ENCODE data around the gene BBOF1. TPM values are rescaled to one million over a fixed set of nuclear protein-coding genes. Genes with fewer than 3 reads are reported as not detected.
A peak's percentile ranks its signal among the peaks of the same experiment; 100 is the strongest.

BBOF1 gene
- total and polyA plus RNA-seq, 2 donors from 2014 or later, result 7.6 to 14.6 TPM

- Histone ChIP-seq H3K9ac (ENCODE audit: low read length in 3 of 3) (no peak overlapping the region), H3K4me1 (ENCODE audit: control insufficient read depth in 2 of 3, insufficient read depth in 2 of 3, low read depth in 1 of 3, low read length in 3 of 3) (no peaks in the 10 kb centered on the region), H3K27ac (ENCODE audit: low read depth in 2 of 2, low read length in 2 of 2) (no peak overlapping the region), H3K9me3 (ENCODE audit: control insufficient read depth in 2 of 3, insufficient read depth in 1 of 3, low read length in 3 of 3) (no peaks in the 10 kb centered on the region), H3K27me3 (ENCODE audit: control insufficient read depth, insufficient read depth, low read length) (no peaks in the 10 kb centered on the region), H3K4me3 (ENCODE audit: low read length in 3 of 3) (no peak overlapping the region), H3K36me3 (ENCODE audit: control insufficient read depth in 2 of 3, insufficient read depth in 3 of 3, low read length in 3 of 3) (no peaks in the 10 kb centered on the region)
- FAIRE-seq (no peak), DNase-seq (no peak)
- TF ChIP-seq CTCF (IDR thresholded peaks at IDR 0.05; ENCODE audit: borderline replicate concordance, extremely low read depth, insufficient read depth), result no peak
- intact Hi-C loops (cut with DNase I), result no loop called here
Measured at GRCh38 chr14:74034572-74034971, 15.4 kb downstream of the BBOF1 start.

- Histone ChIP-seq H3K4me1 (ENCODE audit: control insufficient read depth in 2 of 3, insufficient read depth in 2 of 3, low read depth in 1 of 3, low read length in 3 of 3) (no peaks in the 10 kb centered on the region), H3K9me3 (ENCODE audit: control insufficient read depth in 2 of 3, insufficient read depth in 1 of 3, low read length in 3 of 3) (no peaks in the 10 kb centered on the region), H3K9ac (ENCODE audit: low read length in 3 of 3) (no peak overlapping the region), H3K36me3 (ENCODE audit: control insufficient read depth in 2 of 3, insufficient read depth in 3 of 3, low read length in 3 of 3) (no peaks in the 10 kb centered on the region), H3K4me3 (ENCODE audit: low read length in 3 of 3) (no peak overlapping the region), H3K27ac (ENCODE audit: low read depth in 2 of 2, low read length in 2 of 2) (no peak overlapping the region), H3K27me3 (ENCODE audit: control insufficient read depth, insufficient read depth, low read length) (no peaks in the 10 kb centered on the region)
- intact Hi-C loops (cut with DNase I), result no loop called here
- no peak for TF ChIP-seq CTCF (IDR thresholded peaks at IDR 0.05; ENCODE audit: borderline replicate concordance, extremely low read depth, insufficient read depth)
- no peak for FAIRE-seq
- no peak for DNase-seq
Measured at GRCh38 chr14:74035556-74035955, 16.4 kb downstream of the BBOF1 start.

GRCh38 chr14:74038020-74038859 lies 19.1 kb downstream of the BBOF1 start:
- FAIRE-seq, result peak; percentile 94
- H3K9ac ChIP-seq (ENCODE audit: low read length in 3 of 3), result no peak overlapping the region
- H3K27ac ChIP-seq (ENCODE audit: low read depth in 2 of 2, low read length in 2 of 2), result no peak overlapping the region
- no peaks in the 10 kb centered on the region for H3K9me3 ChIP-seq (ENCODE audit: control insufficient read depth in 2 of 3, insufficient read depth in 1 of 3, low read length in 3 of 3)
- TF ChIP-seq CTCF (IDR thresholded peaks at IDR 0.05; ENCODE audit: borderline replicate concordance, extremely low read depth, insufficient read depth), result peak; percentile 50
- H3K27me3 ChIP-seq (ENCODE audit: control insufficient read depth, insufficient read depth, low read length), result no peaks in the 10 kb centered on the region
- no peaks in the 10 kb centered on the region for H3K4me1 ChIP-seq (ENCODE audit: control insufficient read depth in 2 of 3, insufficient read depth in 2 of 3, low read depth in 1 of 3, low read length in 3 of 3)
- no peak overlapping the region for H3K4me3 ChIP-seq (ENCODE audit: low read length in 3 of 3)
- no peaks in the 10 kb centered on the region for H3K36me3 ChIP-seq (ENCODE audit: control insufficient read depth in 2 of 3, insufficient read depth in 3 of 3, low read length in 3 of 3)
- DNase-seq, result peak in 2 of 5 donors; percentile 73 to 81
- intact Hi-C loops (cut with DNase I), result no loop called here
